Esophagus squamous epithelium (tissue), 4 donors: ENCODE measurements around the gene PARD3.

Experiments
- CTCF ChIP-seq, 6 experiments: fragments of 450-650 bp in 4 of 6; fragments of 200-600 bp in 2 of 6; sonication (generic) in 2 of 6; IDR thresholded peaks; one replicate each; pipeline ENCODE4 v1.5.1; 2016 to 2019; ENCODE audit warnings: antibody characterized with exemption in 6 of 6, mild to moderate bottlenecking in 4 of 6, moderate library complexity in 4 of 6
- POLR2A ChIP-seq, 4 donors: fragments of 450-650 bp; IDR thresholded peaks; one replicate each; pipeline ENCODE4 v1.6.1; 2017; ENCODE audit warnings: antibody characterized with exemption in 4 of 4, mild to moderate bottlenecking in 4 of 4, moderate library complexity in 3 of 4

- TF ChIP-seq CTCF (IDR thresholded peaks at IDR 0.05) (no peak), POLR2A (IDR thresholded peaks at IDR 0.05) (no peak)
Measured at GRCh38 chr10:34216348-34216945, 598.6 kb downstream of the PARD3 start.
